Adrenal gland (tissue), 12 donors: ENCODE data around the gene MCM10. TPM values are rescaled to one million over a fixed set of nuclear protein-coding genes. Genes with fewer than 3 reads are reported as not detected.

ENCODE experiments used
- DNase-seq, 7 donors: peaks; one replicate each; pipeline ENCODE4 v3.0.0-alpha.2; 2019 to 2020
- H3K27ac ChIP-seq, 5 donors: fragments of 200-600 bp; sonication (generic) in 4 of 5; 1 replicate in 3 of 5; 2 replicates in 2 of 5; pipeline versions ENCODE4 v1.5.1 to v1.8.0; 2016 to 2020; ENCODE audit warnings: mild to moderate bottlenecking in 1 of 5
- H3K27me3 ChIP-seq: fragments of 200-600 bp; 2 replicates; pipeline ENCODE4 v1.8.0; 2021
- H3K36me3 ChIP-seq, 2 donors: fragments of 200-600 bp; replicated peaks in 1 of 2; 1 replicate in 1 of 2; 2 replicates in 1 of 2; pipeline versions ENCODE4 v1.5.1 to v1.8.0; 2018 to 2022
- H3K4me1 ChIP-seq, 2 donors: fragments of 200-600 bp; replicated peaks in 1 of 2; 1 replicate in 1 of 2; 2 replicates in 1 of 2; pipeline versions ENCODE4 v1.5.1 to v1.8.0; 2018 to 2021
- H3K4me3 ChIP-seq, 4 donors: fragments of 200-600 bp; sonication (generic) in 3 of 4; one replicate each; pipeline ENCODE4 v1.5.1; 2016 to 2018
- H3K9me3 ChIP-seq, 3 donors: fragments of 200-600 bp; sonication (generic) in 1 of 3; replicated peaks in 1 of 3; 1 replicate in 2 of 3; 2 replicates in 1 of 3; pipeline versions ENCODE4 v1.5.1 to v1.8.0; 2016 to 2021
- POLR2A ChIP-seq, 2 donors: fragments of 450-650 bp; IDR thresholded peaks; one replicate each; pipeline ENCODE4 v1.6.1; 2017; ENCODE audit warnings: antibody characterized with exemption in 2 of 2, mild to moderate bottlenecking in 2 of 2, moderate library complexity in 1 of 2
- WGBS, 4 donors: extraction: QIAGEN DNeasy Blood & Tissue Kit in 2 of 4; methylation state at CpG; one replicate each; pipeline versions ENCODE4 v1.1.5 to v1.1.7; 2013 to 2017; 5-methylcytosine and 5-hydroxymethylcytosine counted together
- intact Hi-C, 2 donors: fragments of 100-400 bp; cut with DNase I; formaldehyde crosslinking; loops; one replicate each; pipeline versions ENCODE4 v1.14.1 to v1.15.0; 2022 to 2023
- polyA plus RNA-seq, 3 donors: library from polyadenylated mRNA; stranded (reverse); fragments of 200-250 nt in 2 of 3; fragments of 350-450 nt in 1 of 3; fragmentation: Illumina TruSeq in 1 of 3; extraction: RNeasy Lipid Tissue Mini Kit (QIAGEN cat#74804) in 1 of 3; gene quantifications; one replicate each; pipeline ENCODE4 v1.2.3, GENCODE V29; 2013 to 2014
- total RNA-seq, 9 donors: library from RNA; depleted of rRNA in 4 of 9; stranded (reverse); fragments of >200 nt in 4 of 9; fragments of 120-200 nt in 1 of 9; fragmentation: NEBNext Ultra II Directional in 1 of 9; extraction: Animal tissue kit (Norgen Biotek cat#: 25700) in 1 of 9; gene quantifications; one replicate each; pipeline versions ENCODE4 v1.1.0 to v1.2.4, GENCODE V29; 2013 to 2023
- TF ChIP-seq, protein P1 (sequence below), 6 experiments: fragments of 450-650 bp in 4 of 6; fragments of 200-600 bp in 2 of 6; sonication (generic) in 1 of 6; IDR thresholded peaks; 1 replicate in 5 of 6; 2 replicates in 1 of 6; pipeline versions ENCODE4 v1.5.1 to v1.8.0; 2016 to 2021; ENCODE audit warnings: antibody characterized with exemption in 6 of 6, mild to moderate bottlenecking in 2 of 6, moderate library complexity in 1 of 6
- donor health status: healthy with polysubstance abuse.
- donor health status: Bipolar disorder and iron deficiency.
- donor health status: DM: yes; HTN: yes; CAD: no.
- donor health status: DM: no; HTN: no; CAD: no.
- donor health status: DM: no; HTN: no; CAD: no.
- donor health status: DM: yes; HTN: yes; CAD: no.

Gene MCM10
- total and polyA plus RNA-seq, 12 donors, result 0.08 to 6.6 (median 0.57) TPM

DNA sequence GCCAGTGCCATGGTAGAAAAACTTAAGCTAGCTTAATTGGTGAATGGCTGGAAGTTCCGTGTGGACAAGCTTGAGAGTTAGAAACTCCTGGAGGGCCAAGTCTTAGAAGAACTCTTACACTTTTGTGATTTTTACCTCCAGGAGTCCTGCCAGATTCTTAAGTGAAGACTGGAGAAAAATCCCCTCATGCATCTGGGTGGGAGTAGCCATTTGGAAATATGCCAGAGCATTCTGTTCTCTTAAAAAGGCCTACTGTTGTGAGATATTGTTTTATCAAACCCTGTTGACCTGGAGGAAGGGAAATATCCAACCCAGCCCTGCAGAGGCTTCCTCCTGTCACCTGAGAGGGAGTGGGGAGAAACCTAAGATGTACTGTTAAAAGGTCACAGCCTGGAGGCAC, 17.6 kb upstream of the MCM10 start:
- no peak overlapping the region for H3K27ac ChIP-seq
- H3K27me3 ChIP-seq, result no peaks in the 10 kb centered on the region
- no peak for DNase-seq
- H3K4me3 ChIP-seq, result no peak overlapping the region
- 90 to 97% (median 94%) methylated on average over 1 of the region's 1 CpG for WGBS, 4 donors
- peaks cover 0 to 16% of the 10 kb centered on the region in 2 donors for H3K36me3 ChIP-seq
- H3K9me3 ChIP-seq, result no peaks in the 10 kb centered on the region
- intact Hi-C loops, result no loop called here
- no peaks in the 10 kb centered on the region for H3K4me1 ChIP-seq
- TF ChIP-seq POLR2A (IDR thresholded peaks at IDR 0.05), result no peak
- TF ChIP-seq, protein P1, sequence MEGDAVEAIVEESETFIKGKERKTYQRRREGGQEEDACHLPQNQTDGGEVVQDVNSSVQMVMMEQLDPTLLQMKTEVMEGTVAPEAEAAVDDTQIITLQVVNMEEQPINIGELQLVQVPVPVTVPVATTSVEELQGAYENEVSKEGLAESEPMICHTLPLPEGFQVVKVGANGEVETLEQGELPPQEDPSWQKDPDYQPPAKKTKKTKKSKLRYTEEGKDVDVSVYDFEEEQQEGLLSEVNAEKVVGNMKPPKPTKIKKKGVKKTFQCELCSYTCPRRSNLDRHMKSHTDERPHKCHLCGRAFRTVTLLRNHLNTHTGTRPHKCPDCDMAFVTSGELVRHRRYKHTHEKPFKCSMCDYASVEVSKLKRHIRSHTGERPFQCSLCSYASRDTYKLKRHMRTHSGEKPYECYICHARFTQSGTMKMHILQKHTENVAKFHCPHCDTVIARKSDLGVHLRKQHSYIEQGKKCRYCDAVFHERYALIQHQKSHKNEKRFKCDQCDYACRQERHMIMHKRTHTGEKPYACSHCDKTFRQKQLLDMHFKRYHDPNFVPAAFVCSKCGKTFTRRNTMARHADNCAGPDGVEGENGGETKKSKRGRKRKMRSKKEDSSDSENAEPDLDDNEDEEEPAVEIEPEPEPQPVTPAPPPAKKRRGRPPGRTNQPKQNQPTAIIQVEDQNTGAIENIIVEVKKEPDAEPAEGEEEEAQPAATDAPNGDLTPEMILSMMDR (IDR thresholded peaks at IDR 0.05), result no peak

DNA sequence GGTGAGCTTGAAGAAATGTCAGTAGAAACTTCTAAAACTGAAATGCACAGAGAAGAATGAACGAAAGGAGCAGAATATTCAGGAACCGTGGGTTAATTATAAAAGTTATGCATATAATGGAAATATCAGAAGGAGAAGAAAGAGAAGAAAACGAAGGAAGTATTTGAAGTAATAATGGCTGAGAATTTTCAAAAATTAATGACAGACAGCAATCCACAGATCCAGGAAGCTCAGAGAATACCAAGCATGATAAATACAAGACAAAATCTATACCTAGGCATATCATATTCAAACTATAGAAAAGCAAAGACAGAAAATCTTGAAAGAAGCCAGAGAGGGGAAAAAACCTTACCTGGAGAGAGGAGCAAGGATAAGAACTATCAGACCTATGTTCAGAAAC, 16.5 kb upstream of the MCM10 start:
- H3K4me3 ChIP-seq, result no peak overlapping the region
- peaks cover 0 to 10% of the 10 kb centered on the region in 2 donors for H3K36me3 ChIP-seq
- H3K4me1 ChIP-seq, result no peaks in the 10 kb centered on the region
- no peak overlapping the region for H3K27ac ChIP-seq
- intact Hi-C loops, result no loop called here
- H3K27me3 ChIP-seq, result no peaks in the 10 kb centered on the region
- no peak for TF ChIP-seq POLR2A (IDR thresholded peaks at IDR 0.05)
- TF ChIP-seq, protein P1 (IDR thresholded peaks at IDR 0.05), result no peak
- DNase-seq, result no peak
- no peaks in the 10 kb centered on the region for H3K9me3 ChIP-seq
- 96 to 99% (median 97%) methylated on average over 3 of the region's 3 CpGs for WGBS, 4 donors

DNA sequence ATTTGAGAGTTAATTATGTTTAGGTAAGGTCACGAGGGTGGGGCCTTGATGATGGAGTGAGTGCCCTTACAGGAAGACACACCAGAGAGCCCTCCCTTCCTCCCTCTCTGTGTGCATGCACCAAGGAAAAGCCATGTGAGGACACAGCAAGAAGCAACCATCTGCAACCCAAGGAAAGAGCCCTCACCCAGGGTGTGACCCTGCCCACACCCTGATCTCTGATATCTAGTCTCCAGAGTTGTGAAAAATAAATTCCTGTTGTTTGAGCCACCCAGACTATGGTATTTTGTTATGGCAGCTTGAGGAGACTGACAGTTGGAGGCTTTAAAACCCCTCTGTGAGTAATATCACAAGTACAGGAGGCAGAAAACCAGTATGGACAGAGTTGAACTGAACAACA, 15.0 kb upstream of the MCM10 start:
- TF ChIP-seq, protein P1 (IDR thresholded peaks at IDR 0.05), result no peak
- no peak for TF ChIP-seq POLR2A (IDR thresholded peaks at IDR 0.05)
- Histone ChIP-seq H3K4me1 (no peaks in the 10 kb centered on the region), H3K27me3 (no peaks in the 10 kb centered on the region), H3K9me3 (no peaks in the 10 kb centered on the region), H3K27ac (no peak overlapping the region), H3K36me3 (peaks cover 0 to 1% of the 10 kb centered on the region in 2 donors), H3K4me3 (no peak overlapping the region)
- DNase-seq, result no peak
- 64 to 79% (median 69%) methylated on average over 1 of the region's 1 CpG for WGBS, 4 donors
- intact Hi-C loops, result no loop called here

DNA sequence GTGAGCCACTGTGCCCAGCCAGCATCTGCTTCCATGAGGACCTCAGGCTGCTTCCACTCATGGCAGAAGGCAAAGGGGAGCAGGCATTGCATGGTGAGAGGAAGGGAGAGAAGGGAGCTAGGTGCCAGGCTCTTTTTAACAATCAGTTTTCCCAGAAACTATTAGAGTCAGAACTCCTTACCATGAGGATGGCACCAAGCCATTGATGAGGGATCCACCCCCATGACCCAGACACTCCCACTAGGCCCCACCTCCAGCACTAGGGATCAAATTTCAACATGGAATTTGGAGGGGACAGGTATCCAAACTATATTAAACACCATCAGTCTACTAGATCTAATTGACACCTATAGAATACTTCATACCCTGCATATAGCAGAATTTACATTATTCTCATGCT, 14.2 kb upstream of the MCM10 start:
- no peak for DNase-seq
- TF ChIP-seq POLR2A (IDR thresholded peaks at IDR 0.05), result no peak
- TF ChIP-seq, protein P1 (IDR thresholded peaks at IDR 0.05), result no peak
- Histone ChIP-seq H3K27ac (no peak overlapping the region), H3K27me3 (no peaks in the 10 kb centered on the region), H3K4me1 (no peaks in the 10 kb centered on the region), H3K9me3 (no peaks in the 10 kb centered on the region), H3K36me3 (no peaks in the 10 kb centered on the region), H3K4me3 (no peak overlapping the region)
- intact Hi-C loops, result no loop called here
